ENCODE data around the gene PLXNC1. TPM values are rescaled to one million over a fixed set of nuclear protein-coding genes. Genes with fewer than 3 reads are reported as not detected.
A peak's percentile ranks its signal among the peaks of the same experiment; 100 is the strongest.

PLXNC1 gene
- total and polyA plus RNA-seq, 4 experiments from 2014 or later: 2.9 to 27.6 (median 17.3) TPM

GRCh38 chr12:94178054-94178453, 29.7 kb downstream of the PLXNC1 start:
- no peaks in the 10 kb centered on the region for H3K27me3 ChIP-seq (ENCODE audit: insufficient read depth, low read length)
- DNase-seq: no peak
- intact Hi-C loops (cut with micrococcal nuclease): no loop called here
- Mint-ChIP-seq H3K27ac (peak overlapping the region in 1 of 7 donors; percentile 40), H3K36me3 (peaks cover 30 to 32% of the 10 kb centered on the region in 2 donors), H3K9me3 (peaks cover 0 to 13% (median 4%) of the 10 kb centered on the region in 8 donors), H3K4me3 (no peak overlapping the region), H3K4me1 (peaks cover 26 to 47% (median 34%) of the 10 kb centered on the region in 4 donors), H3K27me3 (no peaks in the 10 kb centered on the region)
- H3K27ac ChIP-seq (ENCODE audit: low read depth, low read length): no peak overlapping the region
- no peak overlapping the region for H3K4me3 ChIP-seq (ENCODE audit: low read length in 2 of 2)
- no peaks in the 10 kb centered on the region for H3K36me3 ChIP-seq (ENCODE audit: insufficient read depth, low read length)
- ChIA-PET CTCF (ENCODE audit: partially characterized antibody) (interaction anchor here (0.8 to 1.7 kb wide), 5 partner anchors 12 to 93 kb away, joined by 3 to 4 read pairs (median 3); no protein-coding TSS in a partner anchor), POLR2A (ENCODE audit: partially characterized antibody) (interaction anchor here (1.1 to 1.5 kb wide), 3 partner anchors 14 to 23 kb away, joined by 3 to 4 read pairs (median 4); no protein-coding TSS in a partner anchor)
- H3K9me3 ChIP-seq (ENCODE audit: control insufficient read depth in 1 of 2, low read length in 2 of 2): no peaks in the 10 kb centered on the region
- peaks cover 32% of the 10 kb centered on the region for H3K4me1 ChIP-seq (ENCODE audit: insufficient read depth, low read length)

DNA sequence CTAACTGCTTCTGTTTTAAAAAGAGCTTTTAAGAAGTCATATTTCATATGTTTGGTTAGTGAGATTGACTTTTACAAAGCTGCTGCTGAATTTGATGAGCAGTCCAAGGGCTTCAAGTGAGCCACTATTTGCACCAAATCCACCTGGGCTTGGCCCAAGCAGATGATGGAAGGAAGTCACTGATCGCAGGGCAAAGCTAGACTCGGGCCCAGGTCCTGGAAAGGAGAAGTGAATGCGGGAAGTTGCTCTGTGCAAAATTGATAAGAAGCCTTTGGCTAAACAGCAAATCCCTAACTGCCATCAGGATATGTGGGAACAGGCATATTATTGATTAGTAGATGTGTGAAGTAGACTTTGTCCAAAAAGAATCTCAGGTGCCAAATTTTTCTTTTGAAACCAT, 30.5 kb downstream of the PLXNC1 start:
- CTCF ChIA-PET (ENCODE audit: partially characterized antibody): interaction anchor here (0.8 to 1.5 kb wide), 4 partner anchors 12 to 92 kb away, joined by 3 to 4 read pairs (median 4); no protein-coding TSS in a partner anchor
- H3K27ac Mint-ChIP-seq: no peak overlapping the region
- intact Hi-C loops (cut with micrococcal nuclease): no loop called here

DNA sequence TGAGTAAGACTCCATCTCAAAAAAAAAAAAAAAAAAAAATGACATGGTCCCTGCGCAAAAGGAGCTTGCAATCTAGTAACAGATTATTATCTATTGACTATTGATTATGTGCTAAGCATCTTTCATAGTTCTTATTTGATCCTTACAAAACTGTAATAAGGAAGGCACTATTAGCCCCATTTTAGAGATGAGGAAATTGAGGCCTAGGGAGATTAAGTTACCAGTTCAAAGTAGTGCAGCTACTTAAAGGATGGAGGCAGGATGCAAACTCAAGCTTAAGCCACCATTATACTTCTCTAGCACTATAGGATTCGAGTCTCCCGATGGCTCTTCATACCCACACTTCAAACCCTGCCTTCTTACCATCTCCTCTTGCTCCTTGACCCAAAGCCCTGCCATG, 31.3 kb downstream of the PLXNC1 start:
- ChIA-PET CTCF (ENCODE audit: partially characterized antibody) (no interaction called here), POLR2A (ENCODE audit: partially characterized antibody) (interaction anchor here (0.5 to 1.4 kb wide), 2 partner anchors 26 to 943 kb away, joined by 3 read pairs; no protein-coding TSS in a partner anchor)
- Histone ChIP-seq H3K27ac (ENCODE audit: low read depth, low read length) (no peak overlapping the region), H3K4me3 (ENCODE audit: low read length in 2 of 2) (no peak overlapping the region), H3K9me3 (ENCODE audit: control insufficient read depth in 1 of 2, low read length in 2 of 2) (no peaks in the 10 kb centered on the region), H3K27me3 (ENCODE audit: insufficient read depth, low read length) (no peaks in the 10 kb centered on the region), H3K4me1 (ENCODE audit: insufficient read depth, low read length) (peaks cover 16% of the 10 kb centered on the region), H3K36me3 (ENCODE audit: insufficient read depth, low read length) (no peaks in the 10 kb centered on the region)
- peaks cover 0 to 13% (median 4%) of the 10 kb centered on the region in 8 donors for H3K9me3 Mint-ChIP-seq
- H3K4me3 Mint-ChIP-seq: no peak overlapping the region
- H3K36me3 Mint-ChIP-seq: peaks cover 39 to 43% of the 10 kb centered on the region in 2 donors
- DNase-seq: no peak
- intact Hi-C loops (cut with micrococcal nuclease): no loop called here
- peaks cover 15 to 30% (median 23%) of the 10 kb centered on the region in 4 donors for H3K4me1 Mint-ChIP-seq
- no peaks in the 10 kb centered on the region for H3K27me3 Mint-ChIP-seq
- peak overlapping the region in 5 of 7 donors; percentile 1 to 79 (median 67) for H3K27ac Mint-ChIP-seq

More for the DNA sequence above, 30.5 kb downstream of the PLXNC1 start:
- no peak overlapping the region for H3K4me3 Mint-ChIP-seq
- H3K36me3 Mint-ChIP-seq: peaks cover 37 to 41% of the 10 kb centered on the region in 2 donors
- peaks cover 24% of the 10 kb centered on the region for H3K4me1 ChIP-seq (ENCODE audit: insufficient read depth, low read length)
- no peaks in the 10 kb centered on the region for H3K36me3 ChIP-seq (ENCODE audit: insufficient read depth, low read length)
- POLR2A ChIA-PET (ENCODE audit: partially characterized antibody): interaction anchor here (1.1 to 1.4 kb wide), 2 partner anchors 23 to 27 kb away, joined by 3 to 4 read pairs; no protein-coding TSS in a partner anchor
- H3K4me1 Mint-ChIP-seq: peaks cover 20 to 38% (median 29%) of the 10 kb centered on the region in 4 donors
- H3K9me3 ChIP-seq (ENCODE audit: control insufficient read depth in 1 of 2, low read length in 2 of 2): no peaks in the 10 kb centered on the region
- H3K9me3 Mint-ChIP-seq: peaks cover 0 to 13% (median 4%) of the 10 kb centered on the region in 8 donors
- DNase-seq: no peak
- H3K27me3 Mint-ChIP-seq: no peaks in the 10 kb centered on the region
- H3K27ac ChIP-seq (ENCODE audit: low read depth, low read length): no peak overlapping the region
- H3K27me3 ChIP-seq (ENCODE audit: insufficient read depth, low read length): no peaks in the 10 kb centered on the region
- no peak overlapping the region for H3K4me3 ChIP-seq (ENCODE audit: low read length in 2 of 2)

- peaks cover 0 to 13% (median 4%) of the 10 kb centered on the region in 8 donors for H3K9me3 Mint-ChIP-seq
- peak overlapping the region; percentile 13 to 78 (median 49) for H3K27ac Mint-ChIP-seq
- intact Hi-C loops (cut with micrococcal nuclease): no loop called here
- H3K27me3 ChIP-seq (ENCODE audit: insufficient read depth, low read length): no peaks in the 10 kb centered on the region
- no peaks in the 10 kb centered on the region for H3K9me3 ChIP-seq (ENCODE audit: control insufficient read depth in 1 of 2, low read length in 2 of 2)
- peak in 2 of 5 donors; percentile 5 to 15 for DNase-seq
- peaks cover 5% of the 10 kb centered on the region for H3K4me1 ChIP-seq (ENCODE audit: insufficient read depth, low read length)
- peak overlapping the region in 1 of 8 donors; percentile 39 for H3K4me3 Mint-ChIP-seq
- POLR2A ChIA-PET (ENCODE audit: partially characterized antibody): interaction anchor here (0.5 to 1.0 kb wide), 4 partner anchors 32 to 942 kb away, joined by 3 to 5 read pairs (median 4); partner anchors contain the start of gene PLXNC1
- no peak overlapping the region for H3K4me3 ChIP-seq (ENCODE audit: low read length in 2 of 2)
- peaks cover 42 to 44% of the 10 kb centered on the region in 2 donors for H3K36me3 Mint-ChIP-seq
- H3K4me1 Mint-ChIP-seq: peaks cover 7 to 20% (median 15%) of the 10 kb centered on the region in 4 donors
- CTCF ChIA-PET (ENCODE audit: partially characterized antibody): interaction anchor here (1.6 kb wide), 1 partner anchor 32 kb away, joined by 7 read pairs; the partner anchor contains the start of gene PLXNC1
- no peaks in the 10 kb centered on the region for H3K36me3 ChIP-seq (ENCODE audit: insufficient read depth, low read length)
- peak overlapping the region; percentile 22 for H3K27ac ChIP-seq (ENCODE audit: low read depth, low read length)
- no peaks in the 10 kb centered on the region for H3K27me3 Mint-ChIP-seq
Observed at GRCh38 chr12:94180558-94181296, 32.4 kb downstream of the PLXNC1 start.

DNA sequence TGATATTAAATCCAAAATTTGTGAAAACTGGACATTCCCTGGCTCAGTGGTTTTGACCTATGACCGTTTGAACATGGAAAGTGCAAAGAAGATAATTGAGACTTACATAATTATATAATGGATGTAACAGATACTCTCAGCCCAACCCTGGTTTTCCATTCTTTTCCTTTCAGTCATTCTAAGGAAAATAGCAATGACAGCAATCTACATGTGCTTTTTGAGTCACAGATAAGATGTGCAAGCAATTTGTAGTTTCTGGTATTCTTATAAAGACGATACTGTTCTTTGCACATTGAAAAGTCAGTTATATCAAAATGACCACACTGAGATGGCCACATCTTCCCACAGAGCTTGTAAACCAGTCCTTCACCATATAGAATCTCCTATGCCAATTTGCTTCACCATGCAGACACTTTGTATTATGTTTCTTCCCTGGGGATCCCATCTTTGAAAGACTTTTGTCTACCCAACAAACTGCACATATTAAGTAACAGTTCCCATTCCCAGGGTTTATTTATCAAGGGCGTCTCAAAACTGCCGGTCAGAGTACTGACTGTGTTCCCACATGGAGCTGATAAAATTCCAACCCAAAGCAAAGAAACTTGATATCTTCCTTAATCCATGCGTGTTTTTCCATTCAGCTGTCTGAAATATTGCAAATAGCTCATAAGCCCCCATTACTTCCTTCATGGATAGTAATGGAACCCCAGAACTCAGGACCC, 34.8 kb downstream of the PLXNC1 start:
- DNase-seq: no peak
- ChIA-PET CTCF (ENCODE audit: partially characterized antibody) (interaction anchor here (0.9 kb wide), 1 partner anchor 10 kb away, joined by 4 read pairs; no protein-coding TSS in a partner anchor), POLR2A (ENCODE audit: partially characterized antibody) (no interaction called here)
- Histone ChIP-seq H3K4me1 (ENCODE audit: insufficient read depth, low read length) (no peaks in the 10 kb centered on the region), H3K36me3 (ENCODE audit: insufficient read depth, low read length) (no peaks in the 10 kb centered on the region), H3K27ac (ENCODE audit: low read depth, low read length) (no peak overlapping the region), H3K4me3 (ENCODE audit: low read length in 2 of 2) (no peak overlapping the region), H3K9me3 (ENCODE audit: control insufficient read depth in 1 of 2, low read length in 2 of 2) (no peaks in the 10 kb centered on the region), H3K27me3 (ENCODE audit: insufficient read depth, low read length) (no peaks in the 10 kb centered on the region)
- peaks cover 31 to 40% of the 10 kb centered on the region in 2 donors for H3K36me3 Mint-ChIP-seq
- peaks cover 2 to 13% (median 9%) of the 10 kb centered on the region in 4 donors for H3K4me1 Mint-ChIP-seq
- no peaks in the 10 kb centered on the region for H3K27me3 Mint-ChIP-seq
- intact Hi-C loops (cut with micrococcal nuclease): no loop called here
- peaks cover 0 to 3% (median under 1%) of the 10 kb centered on the region in 8 donors for H3K9me3 Mint-ChIP-seq
- no peak overlapping the region for H3K4me3 Mint-ChIP-seq
- no peak overlapping the region for H3K27ac Mint-ChIP-seq

- ChIA-PET POLR2A (ENCODE audit: partially characterized antibody) (no interaction called here), CTCF (ENCODE audit: partially characterized antibody) (interaction anchor here (0.9 kb wide), 1 partner anchor 11 kb away, joined by 4 read pairs; no protein-coding TSS in a partner anchor)
- Histone ChIP-seq H3K9me3 (ENCODE audit: control insufficient read depth in 1 of 2, low read length in 2 of 2) (no peaks in the 10 kb centered on the region), H3K4me3 (ENCODE audit: low read length in 2 of 2) (no peak overlapping the region), H3K27me3 (ENCODE audit: insufficient read depth, low read length) (no peaks in the 10 kb centered on the region), H3K36me3 (ENCODE audit: insufficient read depth, low read length) (no peaks in the 10 kb centered on the region), H3K4me1 (ENCODE audit: insufficient read depth, low read length) (no peaks in the 10 kb centered on the region), H3K27ac (ENCODE audit: low read depth, low read length) (no peak overlapping the region)
- intact Hi-C loops (cut with micrococcal nuclease): no loop called here
- peaks cover 29 to 37% of the 10 kb centered on the region in 2 donors for H3K36me3 Mint-ChIP-seq
- H3K27ac Mint-ChIP-seq: no peak overlapping the region
- no peak overlapping the region for H3K4me3 Mint-ChIP-seq
- H3K27me3 Mint-ChIP-seq: no peaks in the 10 kb centered on the region
- peaks cover 2 to 13% (median 9%) of the 10 kb centered on the region in 4 donors for H3K4me1 Mint-ChIP-seq
- no peak for DNase-seq
- H3K9me3 Mint-ChIP-seq: no peaks in the 10 kb centered on the region
Observed at GRCh38 chr12:94183708-94184379, 35.5 kb downstream of the PLXNC1 start.
